HepG2 (cell line): Measurements from ENCODE around the gene MACROD2. TPM values are rescaled to one million over a fixed set of nuclear protein-coding genes. Genes with fewer than 3 reads are reported as not detected.

Experiments used
- AFF4 ChIP-seq: sonication (generic); formaldehyde crosslinking; IDR thresholded peaks from 2 replicates; pipeline ENCODE4 v1.4.0; 2020; ENCODE audit warnings: missing genetic modification reagents
- ATAD3A ChIP-seq: sonication (generic); formaldehyde crosslinking; IDR thresholded peaks from 2 replicates; pipeline ENCODE4 v1.4.0; 2020; ENCODE audit warnings: missing genetic modification reagents
- CHD4 ChIP-seq: fragments of 200-600 bp; sonication (generic); IDR thresholded peaks from 2 replicates; pipeline ENCODE4 v1.7.0; 2017; ENCODE audit warnings: mild to moderate bottlenecking, low read length, borderline replicate concordance
- DPF2 ChIP-seq: sonication (generic); formaldehyde crosslinking; IDR thresholded peaks from 2 replicates; pipeline ENCODE4 v1.4.0; 2020; ENCODE audit warnings: mild to moderate bottlenecking, low read depth, missing genetic modification reagents, borderline replicate concordance
- HNF4G ChIP-seq, 2 experiments: sonication (generic) in 1 of 2; formaldehyde crosslinking in 1 of 2; IDR thresholded peaks; 2 replicates each; pipeline versions ENCODE4 v1.4.0 to v1.6.1; 2011 to 2020; ENCODE audit warnings: borderline replicate concordance in 2 of 2, low read depth in 2 of 2, mild to moderate bottlenecking in 2 of 2, low read length in 1 of 2, missing genetic modification reagents in 1 of 2, moderate library complexity in 1 of 2
- TFE3 ChIP-seq: IDR thresholded peaks from 2 replicates; pipeline ENCODE4 v1.6.1; 2016
- WIZ ChIP-seq: sonication (generic); formaldehyde crosslinking; IDR thresholded peaks from 2 replicates; pipeline ENCODE4 v1.5.1; 2020; ENCODE audit warnings: mild to moderate bottlenecking, missing genetic modification reagents
- ZFAT ChIP-seq: sonication (generic); formaldehyde crosslinking; conservative IDR thresholded peaks from 2 replicates; pipeline ENCODE4 v1.8.1; 2023; ENCODE audit warnings: missing genetic modification reagents, inconsistent platforms
- ZNF34 ChIP-seq: sonication (generic); formaldehyde crosslinking; IDR thresholded peaks from 2 replicates; pipeline ENCODE4 v1.4.0; 2020; ENCODE audit warnings: mild to moderate bottlenecking, missing genetic modification reagents, borderline replicate concordance
- polyA plus RNA-seq, 8 experiments: library from polyadenylated mRNA; depleted of rRNA in 3 of 8; stranded (reverse) in 7 of 8; unstranded in 1 of 8; fragments of >200 nt; fragmentation: Illumina TruSeq in 4 of 8; extraction: Trizol in 4 of 8; gene quantifications; 2 replicates each; pipeline versions ENCODE4 v1.2.1 to v1.2.3, GENCODE V29; 2011 to 2016; ENCODE audit warnings: low read depth in 4 of 8, missing spikeins in 1 of 8, mixed read lengths in 1 of 8; ENCODE audit not compliant: insufficient read depth in 1 of 8
- total RNA-seq, 5 experiments: library from RNA; depleted of rRNA; stranded (reverse); fragments of >200 nt; fragmentation: Illumina TruSeq; extraction: Trizol; gene quantifications; 2 replicates each; pipeline ENCODE4 v1.2.3, GENCODE V29; 2016; ENCODE audit warnings: low read depth in 1 of 5
- TF ChIP-seq, protein P1 (sequence below): sonication (generic); formaldehyde crosslinking; IDR thresholded peaks from 2 replicates; pipeline ENCODE4 v1.5.0; 2020; ENCODE audit warnings: mild to moderate bottlenecking, missing genetic modification reagents

MACROD2 gene
- total and polyA plus RNA-seq, 2 of the 13 experiments (the other 11 are each of a cell fraction or from before 2014, with no cell fraction given): 0.13 to 0.51 TPM

DNA sequence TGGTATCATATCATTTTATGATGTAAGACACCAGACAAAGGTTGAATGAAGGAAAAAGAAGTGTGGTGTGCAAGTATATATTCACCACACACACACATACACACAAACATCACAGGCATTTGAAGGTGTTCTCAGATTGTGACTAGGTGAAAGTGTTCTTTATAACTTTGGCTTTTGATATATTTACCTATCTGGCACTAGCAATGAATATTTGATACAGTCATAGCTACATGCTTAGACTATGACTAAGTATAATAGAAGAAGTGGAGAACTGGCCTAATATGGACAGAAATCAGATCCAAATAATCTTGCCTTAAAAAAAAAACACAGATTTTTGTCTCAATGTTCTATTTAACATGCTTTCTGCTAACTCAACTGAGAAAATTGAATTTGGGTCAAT, 1768.0 kb downstream of the MACROD2 start (continued):
- TF ChIP-seq DPF2 (CRISPR knock-in tag) (no peak), TFE3 (CRISPR knock-in tag) (no peak), WIZ (CRISPR knock-in tag) (no peak), ZNF34 (CRISPR knock-in tag) (no peak), ATAD3A (no peak), HNF4G (IDR thresholded peaks at IDR 0.05; ENCODE audit: borderline replicate concordance, low read depth, low read length) (no peak), HNF4G (CRISPR knock-in tag; IDR thresholded peaks at IDR 0.05; ENCODE audit: borderline replicate concordance, low read depth) (no peak), ZFAT (no peak), AFF4 (no peak), CHD4 (no peak)
- TF ChIP-seq, protein P1, sequence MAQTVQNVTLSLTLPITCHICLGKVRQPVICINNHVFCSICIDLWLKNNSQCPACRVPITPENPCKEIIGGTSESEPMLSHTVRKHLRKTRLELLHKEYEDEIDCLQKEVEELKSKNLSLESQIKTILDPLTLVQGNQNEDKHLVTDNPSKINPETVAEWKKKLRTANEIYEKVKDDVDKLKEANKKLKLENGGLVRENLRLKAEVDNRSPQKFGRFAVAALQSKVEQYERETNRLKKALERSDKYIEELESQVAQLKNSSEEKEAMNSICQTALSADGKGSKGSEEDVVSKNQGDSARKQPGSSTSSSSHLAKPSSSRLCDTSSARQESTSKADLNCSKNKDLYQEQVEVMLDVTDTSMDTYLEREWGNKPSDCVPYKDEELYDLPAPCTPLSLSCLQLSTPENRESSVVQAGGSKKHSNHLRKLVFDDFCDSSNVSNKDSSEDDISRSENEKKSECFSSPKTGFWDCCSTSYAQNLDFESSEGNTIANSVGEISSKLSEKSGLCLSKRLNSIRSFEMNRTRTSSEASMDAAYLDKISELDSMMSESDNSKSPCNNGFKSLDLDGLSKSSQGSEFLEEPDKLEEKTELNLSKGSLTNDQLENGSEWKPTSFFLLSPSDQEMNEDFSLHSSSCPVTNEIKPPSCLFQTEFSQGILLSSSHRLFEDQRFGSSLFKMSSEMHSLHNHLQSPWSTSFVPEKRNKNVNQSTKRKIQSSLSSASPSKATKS: no peak
